ENCODE results near the gene C1QTNF1.

C1QTNF1 gene

GRCh38 chr17:79090443-79091225 lies 66.7 kb downstream of the C1QTNF1 start:
- DNase-seq (ENCODE audit: low read depth in 3 of 3, low spot score in 1 of 3): no peak

DNA sequence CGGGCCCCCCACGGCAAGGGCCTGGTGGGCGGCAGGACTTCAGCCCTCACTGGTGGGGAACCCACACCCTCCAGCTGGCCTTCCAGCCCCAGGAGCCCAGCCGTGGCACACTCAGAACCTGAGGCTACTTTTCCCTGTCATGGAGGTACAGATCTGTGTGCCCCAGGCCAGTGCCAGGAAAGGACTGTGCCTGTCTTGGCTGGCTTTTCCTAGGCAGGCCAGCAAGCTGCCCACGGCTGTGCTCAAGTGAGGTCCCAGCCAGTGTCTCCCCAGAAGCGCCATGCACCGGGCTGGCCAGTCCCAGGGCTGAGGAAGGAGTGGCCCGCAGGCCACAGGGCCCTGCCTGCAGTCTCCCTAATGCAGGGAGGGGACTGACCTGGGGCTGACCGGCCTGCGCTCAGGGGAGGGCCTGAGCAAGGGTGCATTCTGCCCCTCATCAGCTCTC lies 67.3 kb downstream of the C1QTNF1 start:
- DNase-seq (ENCODE audit: low read depth in 3 of 3, low spot score in 1 of 3): no peak

GRCh38 chr17:79092567-79092966 lies 68.6 kb downstream of the C1QTNF1 start:
- no peak for DNase-seq (ENCODE audit: low read depth in 3 of 3, low spot score in 1 of 3)

DNA sequence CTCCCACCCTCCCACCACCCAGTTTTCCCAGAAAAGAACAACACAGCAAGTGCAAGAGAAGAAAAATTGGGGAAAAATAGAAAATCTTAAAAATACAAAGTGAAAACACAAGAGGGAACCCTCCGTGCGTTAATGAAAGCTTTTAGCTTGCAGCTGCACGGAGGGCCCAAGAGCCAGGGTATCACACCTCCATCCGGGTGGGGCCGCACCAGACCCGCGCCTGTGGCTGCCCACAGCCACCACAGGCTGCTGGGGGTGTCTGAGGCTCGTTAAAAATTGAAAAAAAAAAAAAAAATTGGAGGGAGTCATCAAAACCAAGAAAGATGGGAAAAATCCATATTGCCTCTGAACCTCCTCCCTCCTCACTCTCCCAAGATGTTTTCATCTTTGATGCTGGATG lies 69.3 kb downstream of the C1QTNF1 start:
- no peak for DNase-seq (ENCODE audit: low read depth in 3 of 3, low spot score in 1 of 3)

- no peak for DNase-seq (ENCODE audit: low read depth in 3 of 3, low spot score in 1 of 3)
Measured at GRCh38 chr17:79094261-79094660, 70.3 kb downstream of the C1QTNF1 start.

DNA sequence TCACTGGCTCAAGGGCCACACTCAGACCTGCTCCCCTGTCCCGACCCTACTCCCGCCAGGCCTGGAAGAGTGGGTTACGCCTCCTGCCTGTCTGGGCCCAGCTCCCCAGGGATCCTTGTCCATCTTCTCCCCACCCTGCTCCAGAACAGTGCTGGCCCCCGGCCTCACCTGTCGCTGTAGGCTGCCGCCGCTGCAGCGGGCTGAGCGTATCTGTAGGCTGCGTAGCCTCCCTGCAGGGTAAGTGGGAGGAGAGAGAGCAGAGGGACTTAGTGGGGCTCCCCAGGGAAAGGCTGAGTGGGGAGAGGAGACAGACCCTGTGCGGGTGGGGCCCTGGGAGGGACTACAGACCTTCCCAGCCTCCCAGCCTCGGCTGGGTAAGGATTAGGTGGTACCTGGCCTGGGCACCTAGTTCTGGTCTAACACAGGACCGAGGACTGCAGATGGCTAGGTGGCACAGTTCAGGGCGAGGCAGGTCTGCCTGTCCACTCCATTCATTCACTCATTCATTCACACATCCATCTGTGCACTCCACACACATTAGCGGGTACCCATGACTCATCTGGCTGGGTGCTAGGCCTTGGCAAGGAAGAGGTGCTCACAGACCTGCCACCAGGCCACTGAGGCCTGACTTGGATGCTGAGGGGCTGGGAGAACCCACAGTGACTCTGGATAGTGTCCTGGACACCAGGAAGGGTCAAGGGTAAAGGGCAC lies 71.5 kb downstream of the C1QTNF1 start:
- no peak for DNase-seq (ENCODE audit: low read depth in 3 of 3, low spot score in 1 of 3)

DNA sequence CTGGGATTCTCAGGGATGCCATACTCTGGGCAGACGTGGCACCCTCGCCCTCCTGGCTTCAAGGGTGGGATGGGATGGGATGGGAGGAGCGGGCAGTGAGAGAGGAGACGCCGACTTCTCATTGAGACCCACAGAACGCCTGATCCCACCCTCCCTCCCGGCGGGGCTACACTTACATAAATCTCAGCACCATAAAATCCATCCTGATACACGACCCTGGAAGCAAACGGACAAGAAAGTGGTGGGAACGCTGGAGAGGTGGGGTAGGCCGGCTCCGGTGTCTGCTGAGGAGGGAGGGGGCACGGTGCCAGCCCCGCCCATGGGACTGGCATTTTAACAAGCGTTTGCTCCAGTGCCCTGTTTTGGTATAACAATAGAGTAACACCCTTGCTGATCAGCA lies 72.5 kb downstream of the C1QTNF1 start:
- DNase-seq (ENCODE audit: low read depth in 3 of 3, low spot score in 1 of 3): no peak

DNA sequence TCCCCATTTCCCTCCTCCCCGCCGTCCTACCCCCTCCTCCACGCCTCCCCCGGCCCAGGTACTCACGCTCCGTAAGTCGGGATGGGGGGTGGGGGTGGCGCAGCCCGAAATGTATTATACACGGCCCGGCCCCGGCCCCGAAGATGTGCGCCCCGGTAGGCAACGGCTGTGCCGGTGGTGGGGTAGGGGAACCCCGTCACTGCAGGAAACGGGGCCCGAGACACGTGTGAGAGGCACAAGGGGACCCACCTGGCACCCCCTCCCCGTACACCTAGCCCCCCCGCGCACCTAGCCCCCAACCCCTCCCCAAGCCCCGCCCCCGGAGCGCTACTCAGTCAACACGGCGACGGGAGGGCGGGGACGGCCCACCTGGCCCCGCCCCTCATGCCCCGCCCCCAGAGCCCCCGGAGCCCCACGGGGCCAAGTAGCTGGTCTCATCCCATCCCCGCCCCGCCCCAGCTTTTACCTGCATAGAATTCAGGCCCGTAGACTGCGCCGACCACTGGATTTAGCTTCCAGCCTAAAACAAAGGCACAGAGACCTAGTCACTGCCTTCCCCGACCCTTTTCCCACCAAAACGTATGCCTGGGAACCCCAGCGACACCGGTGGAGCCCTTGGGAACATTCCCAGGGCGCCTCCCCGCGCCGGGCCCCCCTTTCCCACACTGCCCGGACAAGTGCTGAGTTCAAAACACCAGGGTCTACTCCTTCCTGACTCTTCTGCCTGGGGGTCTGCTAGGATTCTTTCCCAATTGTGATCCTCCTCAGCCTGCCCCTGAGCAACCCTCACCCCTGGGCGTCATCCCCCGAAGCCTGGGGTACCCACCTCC lies 73.5 kb downstream of the C1QTNF1 start:
- no peak for DNase-seq (ENCODE audit: low read depth in 3 of 3, low spot score in 1 of 3)

DNA sequence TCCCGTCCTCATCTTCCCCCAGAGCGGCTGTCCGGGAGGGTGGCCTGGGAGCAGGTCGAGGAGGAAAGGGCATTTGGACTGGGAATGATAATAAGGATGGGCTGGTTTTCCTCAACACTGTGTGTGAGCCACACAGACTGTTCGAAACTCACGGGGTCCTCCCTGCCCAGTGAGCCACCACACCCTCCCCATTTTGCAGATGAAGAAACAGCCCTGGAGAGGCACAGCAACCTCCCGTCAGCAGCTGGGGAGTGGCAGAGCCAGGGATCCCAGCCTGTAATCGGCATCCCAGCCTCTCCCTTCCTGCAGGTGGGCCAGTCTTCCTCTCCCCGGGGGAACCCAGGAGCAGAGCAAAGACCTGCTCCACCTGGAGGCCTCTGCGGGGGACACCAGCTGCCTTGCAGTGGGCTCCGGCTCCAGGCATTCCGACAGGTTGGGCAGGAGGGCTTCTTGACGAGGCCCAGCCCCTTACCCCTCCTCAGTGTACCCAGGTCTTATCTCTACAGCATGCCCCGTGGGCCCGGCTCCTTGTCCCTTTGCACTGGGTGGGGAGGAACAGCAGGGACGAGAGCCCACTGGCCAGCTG lies 74.4 kb downstream of the C1QTNF1 start:
- no peak for DNase-seq (ENCODE audit: low read depth in 3 of 3, low spot score in 1 of 3)
